ENCODE results near the gene PITRM1.

Gene PITRM1

DNA sequence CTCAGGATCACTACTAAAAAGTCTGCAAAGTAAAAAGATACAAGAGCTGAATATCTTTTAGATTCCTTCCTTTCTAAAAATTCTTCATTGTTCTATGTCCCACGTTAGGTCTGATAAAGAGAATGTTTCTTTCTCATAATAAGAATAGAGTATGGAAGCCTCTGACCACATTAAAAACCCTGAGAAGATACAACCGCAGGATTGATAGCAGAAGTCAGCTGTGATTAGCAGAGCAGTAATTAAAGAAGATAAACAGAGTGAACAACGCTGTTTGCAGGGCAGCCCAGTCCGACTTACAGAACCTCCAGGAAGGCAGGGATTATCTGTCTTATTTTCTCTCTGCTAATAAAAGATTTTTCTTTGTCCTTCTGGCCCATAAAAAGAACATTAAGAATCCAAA, 31.4 kb upstream of the PITRM1 start:
- TF ChIP-seq, protein P1, sequence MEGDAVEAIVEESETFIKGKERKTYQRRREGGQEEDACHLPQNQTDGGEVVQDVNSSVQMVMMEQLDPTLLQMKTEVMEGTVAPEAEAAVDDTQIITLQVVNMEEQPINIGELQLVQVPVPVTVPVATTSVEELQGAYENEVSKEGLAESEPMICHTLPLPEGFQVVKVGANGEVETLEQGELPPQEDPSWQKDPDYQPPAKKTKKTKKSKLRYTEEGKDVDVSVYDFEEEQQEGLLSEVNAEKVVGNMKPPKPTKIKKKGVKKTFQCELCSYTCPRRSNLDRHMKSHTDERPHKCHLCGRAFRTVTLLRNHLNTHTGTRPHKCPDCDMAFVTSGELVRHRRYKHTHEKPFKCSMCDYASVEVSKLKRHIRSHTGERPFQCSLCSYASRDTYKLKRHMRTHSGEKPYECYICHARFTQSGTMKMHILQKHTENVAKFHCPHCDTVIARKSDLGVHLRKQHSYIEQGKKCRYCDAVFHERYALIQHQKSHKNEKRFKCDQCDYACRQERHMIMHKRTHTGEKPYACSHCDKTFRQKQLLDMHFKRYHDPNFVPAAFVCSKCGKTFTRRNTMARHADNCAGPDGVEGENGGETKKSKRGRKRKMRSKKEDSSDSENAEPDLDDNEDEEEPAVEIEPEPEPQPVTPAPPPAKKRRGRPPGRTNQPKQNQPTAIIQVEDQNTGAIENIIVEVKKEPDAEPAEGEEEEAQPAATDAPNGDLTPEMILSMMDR (IDR thresholded peaks at IDR 0.05; ENCODE audit: borderline replicate concordance, extremely low read depth, low read length, poor library complexity, severe bottlenecking): no peak
- TF ChIP-seq EZH2 (IDR thresholded peaks at IDR 0.05; ENCODE audit: borderline replicate concordance, low read depth, low read length, severe bottlenecking): no peak
- Histone ChIP-seq H3K9me3 (ENCODE audit: insufficient read depth, low read length, severe bottlenecking) (no peaks in the 10 kb centered on the region), H3K9ac (ENCODE audit: low read depth, low read length) (no peak overlapping the region), H3K79me2 (ENCODE audit: insufficient read depth, low read length) (no peaks in the 10 kb centered on the region), H3K36me3 (ENCODE audit: insufficient read depth, low read length) (no peaks in the 10 kb centered on the region), H4K20me1 (ENCODE audit: insufficient read depth, low read length) (peaks cover 6% of the 10 kb centered on the region; the same call in 1 of the 2 replicates), H3K4me1 (ENCODE audit: insufficient read depth, low read length) (peaks cover 3% of the 10 kb centered on the region; the same call in 1 of the 2 replicates), H3K27me3 (ENCODE audit: insufficient read depth, low read length, poor library complexity) (peaks cover 57% of the 10 kb centered on the region), H3K4me3 (ENCODE audit: low read depth in 1 of 2, low read length in 2 of 2) (no peak overlapping the region), H3K27ac (ENCODE audit: low read length) (no peak overlapping the region), H2AFZ (ENCODE audit: low read depth, low read length) (no peak overlapping the region), H3K4me2 (ENCODE audit: insufficient read depth, low read length) (peak overlapping the region; percentile 21; the same call in 1 of the 2 replicates)
- no peak for DNase-seq
- ATAC-seq (ENCODE audit: insufficient read depth, low read depth): peak; percentile 50; the same call in 1 of the 3 replicates

DNA sequence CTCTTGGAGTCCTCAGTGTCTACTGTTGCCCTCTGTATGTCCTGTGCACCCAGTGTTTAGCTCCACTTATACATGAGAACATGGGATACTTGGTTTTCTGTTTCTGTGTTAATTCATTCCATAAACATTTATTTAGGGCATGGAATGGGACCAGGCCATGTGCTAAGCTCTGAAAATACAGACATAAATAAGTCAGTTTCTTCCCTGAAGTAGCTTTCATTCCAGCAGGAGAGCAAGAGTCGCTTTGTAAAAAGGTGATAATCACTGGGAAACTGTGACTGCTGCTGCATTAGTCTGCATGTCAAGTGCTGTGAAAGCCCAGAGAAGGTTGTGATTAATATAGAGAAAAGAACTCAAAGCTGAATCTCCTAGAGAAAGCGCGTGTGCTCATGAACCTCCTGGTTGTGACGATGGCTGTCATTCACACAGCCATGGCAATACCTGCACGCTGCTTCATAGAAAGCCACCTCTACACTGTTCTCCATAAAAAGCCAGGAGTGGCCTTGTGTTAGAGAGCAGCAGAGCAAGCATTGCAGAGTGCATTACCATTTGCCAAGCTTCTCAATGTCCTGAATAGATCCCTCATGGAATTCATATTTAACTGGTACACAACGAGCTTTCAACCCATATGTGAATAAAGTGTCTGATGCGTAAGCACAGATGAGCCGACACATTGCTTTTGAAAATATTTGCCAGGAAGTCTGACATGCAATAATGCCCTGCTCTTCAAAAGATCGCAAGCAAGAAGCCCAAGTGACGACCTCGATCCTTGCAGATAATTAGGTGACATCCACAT, 30.6 kb upstream of the PITRM1 start:
- no peak for DNase-seq
- Histone ChIP-seq H3K27ac (ENCODE audit: low read length) (no peak overlapping the region), H3K36me3 (ENCODE audit: insufficient read depth, low read length) (no peaks in the 10 kb centered on the region), H4K20me1 (ENCODE audit: insufficient read depth, low read length) (peaks cover 7% of the 10 kb centered on the region; the same call in 1 of the 2 replicates), H3K4me3 (ENCODE audit: low read depth in 1 of 2, low read length in 2 of 2) (no peak overlapping the region), H3K9me3 (ENCODE audit: insufficient read depth, low read length, severe bottlenecking) (no peaks in the 10 kb centered on the region), H3K4me2 (ENCODE audit: insufficient read depth, low read length) (peak overlapping the region; percentile 21; the same call in 1 of the 2 replicates), H3K79me2 (ENCODE audit: insufficient read depth, low read length) (no peaks in the 10 kb centered on the region), H3K27me3 (ENCODE audit: insufficient read depth, low read length, poor library complexity) (peaks cover 64% of the 10 kb centered on the region), H3K9ac (ENCODE audit: low read depth, low read length) (no peak overlapping the region), H3K4me1 (ENCODE audit: insufficient read depth, low read length) (peaks cover 5% of the 10 kb centered on the region; the same call in 1 of the 2 replicates), H2AFZ (ENCODE audit: low read depth, low read length) (no peak overlapping the region)
- TF ChIP-seq, protein P1 (IDR thresholded peaks at IDR 0.05; ENCODE audit: borderline replicate concordance, extremely low read depth, low read length, poor library complexity, severe bottlenecking): no peak
- no peak for TF ChIP-seq EZH2 (IDR thresholded peaks at IDR 0.05; ENCODE audit: borderline replicate concordance, low read depth, low read length, severe bottlenecking)
- ATAC-seq (ENCODE audit: insufficient read depth, low read depth): no peak

DNA sequence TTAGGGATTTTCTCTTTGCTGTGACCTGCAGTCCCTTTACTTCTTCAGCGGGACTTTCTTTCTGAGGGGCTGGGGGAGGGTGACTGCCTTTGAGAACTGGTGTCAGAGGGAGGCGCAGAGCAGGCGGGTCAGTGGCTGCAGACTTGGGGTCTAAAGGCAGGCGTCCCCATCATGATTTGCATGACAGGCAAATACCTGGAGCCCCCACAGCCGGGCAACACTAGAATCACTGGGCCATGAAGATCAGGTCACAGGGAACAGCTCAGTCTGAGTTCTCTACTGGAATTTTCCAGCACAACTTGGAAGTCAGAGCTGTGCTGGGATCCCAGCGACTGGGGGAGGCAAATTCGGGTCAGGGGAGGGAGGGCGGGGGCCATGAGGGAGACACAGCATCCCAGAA, 29.2 kb upstream of the PITRM1 start:
- H3K4me3 ChIP-seq (ENCODE audit: low read depth in 1 of 2, low read length in 2 of 2): no peak overlapping the region
- no peaks in the 10 kb centered on the region for H3K79me2 ChIP-seq (ENCODE audit: insufficient read depth, low read length)
- peaks cover 70% of the 10 kb centered on the region for H3K27me3 ChIP-seq (ENCODE audit: insufficient read depth, low read length, poor library complexity)
- ATAC-seq (ENCODE audit: insufficient read depth, low read depth) (no peak), DNase-seq (no peak)
- H3K9me3 ChIP-seq (ENCODE audit: insufficient read depth, low read length, severe bottlenecking): no peaks in the 10 kb centered on the region
- TF ChIP-seq EZH2 (IDR thresholded peaks at IDR 0.05; ENCODE audit: borderline replicate concordance, low read depth, low read length, severe bottlenecking): no peak
- TF ChIP-seq, protein P1 (IDR thresholded peaks at IDR 0.05; ENCODE audit: borderline replicate concordance, extremely low read depth, low read length, poor library complexity, severe bottlenecking): no peak
- no peak overlapping the region for H3K9ac ChIP-seq (ENCODE audit: low read depth, low read length)
- H3K4me2 ChIP-seq (ENCODE audit: insufficient read depth, low read length): no peak overlapping the region
- peaks cover 19% of the 10 kb centered on the region for H3K4me1 ChIP-seq (ENCODE audit: insufficient read depth, low read length)
- no peak overlapping the region for H3K27ac ChIP-seq (ENCODE audit: low read length)
- H3K36me3 ChIP-seq (ENCODE audit: insufficient read depth, low read length): no peaks in the 10 kb centered on the region
- peaks cover 7% of the 10 kb centered on the region; the same call in 1 of the 2 replicates for H4K20me1 ChIP-seq (ENCODE audit: insufficient read depth, low read length)
- no peak overlapping the region for H2AFZ ChIP-seq (ENCODE audit: low read depth, low read length)

Measured in DND-41 (cell line).